Endothelial cell of umbilical vein (primary cell): Measurements from ENCODE around the gene GAS2L2. TPM values are rescaled to one million over a fixed set of nuclear protein-coding genes. Genes with fewer than 3 reads are reported as not detected.

Experiments used
- BruUV-seq: library from RNA; stranded (reverse); fragments of 400-500 nt; replicated peaks from 2 replicates; lab custom pipeline; 2021; lab: Mats Ljungman, UMichigan
- CTCF ChIA-PET: fragments of 300-600, 350-600 bp; sonication (Branson Sonifier 250); formaldehyde crosslinking; loops from one replicate; lab custom pipeline; 2021; ENCODE audit warnings: antibody characterized with exemption, inconsistent platforms; lab: Charles Lee
- POLR2A ChIA-PET: fragments of 300-600, 350-600 bp; sonication (Branson Sonifier 250); formaldehyde crosslinking; loops from one replicate; lab custom pipeline; 2021; ENCODE audit warnings: antibody characterized with exemption, inconsistent platforms; lab: Charles Lee
- DNase-seq: peaks from one replicate; pipeline ENCODE4 v3.0.0-alpha.2; 2011; ENCODE audit warnings: low read depth, low spot score
- FAIRE-seq: peaks from 2 replicates; lab custom pipeline; 2011; peaks lifted over from hg19 to GRCh38; lab: Jason Lieb, UNC
- H2AFZ ChIP-seq: 2 replicates; pipeline ENCODE4 v1.6.0; 2012; ENCODE audit warnings: low read depth, low read length, control low read depth, inconsistent platforms
- H3K27ac ChIP-seq: 2 replicates; pipeline ENCODE4 v1.5.1; 2011; ENCODE audit warnings: low read depth, mild to moderate bottlenecking, control low read depth, low read length, moderate library complexity; ENCODE audit not compliant: insufficient read depth
- H3K27me3 ChIP-seq, 2 experiments: 2 replicates each; pipeline versions ENCODE4 v1.6.0 to v1.6.1; 2011; ENCODE audit warnings: low read length in 2 of 2, mixed read lengths in 1 of 2; ENCODE audit not compliant: control insufficient read depth in 2 of 2, insufficient read depth in 2 of 2
- H3K36me3 ChIP-seq, 2 experiments: 2 replicates in 1 of 2; 3 replicates in 1 of 2; pipeline ENCODE4 v1.5.1; 2011; ENCODE audit warnings: low read length in 2 of 2, mild to moderate bottlenecking in 1 of 2, moderate library complexity in 1 of 2; ENCODE audit not compliant: control insufficient read depth in 2 of 2, insufficient read depth in 2 of 2; ENCODE audit errors: extremely low read depth in 1 of 2
- H3K4me1 ChIP-seq: 3 replicates; pipeline ENCODE4 v1.5.1; 2011; ENCODE audit warnings: mild to moderate bottlenecking, low read length; ENCODE audit not compliant: control insufficient read depth, insufficient read depth; ENCODE audit errors: extremely low read depth
- H3K4me2 ChIP-seq: 2 replicates; pipeline ENCODE4 v1.6.1; 2011; ENCODE audit warnings: low read length, control low read depth, mixed read lengths; ENCODE audit not compliant: insufficient read depth
- H3K4me3 ChIP-seq, 3 experiments: fragments of 200-600 bp in 1 of 3; sonication (generic), shearing (Covaris generic) in 1 of 3; replicated peaks in 1 of 3; 2 replicates each; pipeline ENCODE4 v1.5.1; 2011 to 2016; ENCODE audit warnings: control low read depth in 3 of 3, low read length in 3 of 3, mild to moderate bottlenecking in 2 of 3, inconsistent platforms in 1 of 3, low read depth in 1 of 3, moderate library complexity in 1 of 3; ENCODE audit not compliant: insufficient read depth in 1 of 3
- H3K79me2 ChIP-seq: 2 replicates; pipeline ENCODE4 v1.6.0; 2012; ENCODE audit warnings: low read length, inconsistent platforms; ENCODE audit not compliant: control insufficient read depth, insufficient read depth
- H3K9ac ChIP-seq: replicated peaks from 2 replicates; pipeline ENCODE3; 2011; ENCODE audit warnings: low read length, control low read depth; ENCODE audit not compliant: insufficient read depth; ENCODE audit errors: extremely low read depth
- H3K9me1 ChIP-seq: replicated peaks from 3 replicates; pipeline ENCODE4 v1.6.0; 2011; ENCODE audit warnings: mild to moderate bottlenecking, low read length; ENCODE audit not compliant: control insufficient read depth, insufficient read depth; ENCODE audit errors: extremely low read depth
- H3K9me3 ChIP-seq: replicated peaks from 2 replicates; pipeline ENCODE4 v1.5.1; 2012; ENCODE audit warnings: low read length, inconsistent platforms; ENCODE audit not compliant: control insufficient read depth, insufficient read depth
- H4K20me1 ChIP-seq: replicated peaks from 2 replicates; pipeline ENCODE3; 2011; ENCODE audit warnings: mild to moderate bottlenecking, low read length; ENCODE audit not compliant: control insufficient read depth, insufficient read depth; ENCODE audit errors: extremely low read depth
- CTCF ChIP-seq, 2 donors: IDR thresholded peaks; 1 replicate in 1 of 2; 2 replicates in 1 of 2; pipeline ENCODE4 v1.5.1; 2011; ENCODE audit warnings: low read length in 2 of 2, mild to moderate bottlenecking in 2 of 2, moderate library complexity in 2 of 2, control low read depth in 1 of 2, inconsistent platforms in 1 of 2, low read depth in 1 of 2; ENCODE audit not compliant: insufficient read depth in 1 of 2; ENCODE audit errors: extremely low read depth in 1 of 2
- EZH2 ChIP-seq: IDR thresholded peaks from 2 replicates; pipeline ENCODE4 v1.6.1; 2012; ENCODE audit warnings: borderline replicate concordance, low read depth, mild to moderate bottlenecking, moderate library complexity, low read length, inconsistent platforms; ENCODE audit not compliant: severe bottlenecking
- FOS ChIP-seq: IDR thresholded peaks from 2 replicates; pipeline ENCODE4 v1.6.1; 2011; ENCODE audit warnings: mild to moderate bottlenecking, low read length, moderate library complexity, borderline replicate concordance; ENCODE audit not compliant: insufficient read depth
- GATA2 ChIP-seq: IDR thresholded peaks from 2 replicates; pipeline ENCODE4 v1.7.0; 2011; ENCODE audit warnings: low read depth, mild to moderate bottlenecking, moderate library complexity, mixed read lengths, low read length; ENCODE audit not compliant: insufficient read length, insufficient read depth
- JUN ChIP-seq: IDR thresholded peaks from 2 replicates; pipeline ENCODE4 v1.6.1; 2011; ENCODE audit warnings: borderline replicate concordance, low read depth; ENCODE audit not compliant: insufficient read length, insufficient read depth
- MAX ChIP-seq: IDR thresholded peaks from 2 replicates; pipeline ENCODE4 v1.6.1; 2011; ENCODE audit not compliant: insufficient read depth, insufficient read length
- MYC ChIP-seq: IDR thresholded peaks from one replicate; pipeline ENCODE4 v1.6.1; 2011; ENCODE audit warnings: mild to moderate bottlenecking, low read depth, low read length
- POLR2A ChIP-seq: IDR thresholded peaks from 2 replicates; pipeline ENCODE4 v1.6.1; 2012; ENCODE audit warnings: low read depth, mild to moderate bottlenecking, control low read depth, low read length
- POLR2AphosphoS5 ChIP-seq: IDR thresholded peaks from 2 replicates; pipeline ENCODE4 v1.6.1; 2012; ENCODE audit warnings: low read depth, mild to moderate bottlenecking, control low read depth, low read length, moderate library complexity; ENCODE audit not compliant: insufficient read depth
- dilution Hi-C: fragments of 300-500 bp; cut with MboI; formaldehyde crosslinking; loops from one replicate; pipeline ENCODE4 v1.15.0; 2019; ENCODE audit warnings: low sequenced_read_pairs; ENCODE audit not compliant: extremely low pct_ligation_motif_present
- intact Hi-C: fragments of 100-400 bp; cut with micrococcal nuclease; formaldehyde crosslinking; loops from one replicate; pipeline ENCODE4 v1.10.0; 2022
- polyA plus RNA-seq, 4 experiments: library from polyadenylated mRNA; depleted of rRNA in 3 of 4; stranded (reverse) in 3 of 4; unstranded in 1 of 4; fragments of >200 nt; gene quantifications; 2 replicates each; pipeline versions ENCODE4 v1.2.1 to v1.2.3, GENCODE V29; 2011 to 2012; ENCODE audit warnings: missing spikeins in 1 of 4
- total RNA-seq: library from RNA; stranded (reverse); gene quantifications from 2 replicates; pipeline ENCODE4 v1.2.3, GENCODE V29; 2021

The GAS2L2 gene
- total and polyA plus RNA-seq, 2 donors (not counting 3 experiments of a cell fraction or from before 2014, with no cell fraction given) = not detected

GRCh38 chr17:35749560-35750412 lies 3.3 kb downstream of the GAS2L2 start:
- H3K27me3 ChIP-seq = peaks cover 27 to 28% of the 10 kb centered on the region in 2 experiments
- H3K79me2 ChIP-seq = no peaks in the 10 kb centered on the region
- no peaks in the 10 kb centered on the region for H3K9me1 ChIP-seq
- ChIA-PET CTCF (interaction anchor here (0.8 to 6.7 kb wide), 6 partner anchors 8 to 194 kb away, joined by 3 to 270 read pairs (median 3); partner anchors contain the start of gene C17orf50), POLR2A (no interaction called here)
- no peak overlapping the region for H3K4me2 ChIP-seq
- BruUV-seq = no TSS peak
- intact Hi-C loops = no loop called here
- dilution Hi-C loops = loop anchor here (25.0 kb wide), 1 partner anchor 137 kb away; no protein-coding TSS in a partner anchor
- H3K9me3 ChIP-seq = no peaks in the 10 kb centered on the region
- H2AFZ ChIP-seq = no peak overlapping the region
- no peaks in the 10 kb centered on the region for H4K20me1 ChIP-seq
- no peaks in the 10 kb centered on the region for H3K4me1 ChIP-seq
- H3K27ac ChIP-seq = no peak overlapping the region
- DNase-seq (no peak), FAIRE-seq (no peak)
- no peak overlapping the region for H3K4me3 ChIP-seq
- H3K9ac ChIP-seq = no peak overlapping the region
- H3K36me3 ChIP-seq = no peaks in the 10 kb centered on the region
- TF ChIP-seq EZH2 (peak; percentile 10), MYC (no peak)

- no peaks in the 10 kb centered on the region for H3K36me3 ChIP-seq
- dilution Hi-C loops = loop anchor here (25.0 kb wide), 1 partner anchor 137 kb away; no protein-coding TSS in a partner anchor
- H3K27me3 ChIP-seq = peaks cover 27 to 28% of the 10 kb centered on the region in 2 experiments
- H3K9me3 ChIP-seq = no peaks in the 10 kb centered on the region
- H3K9me1 ChIP-seq = no peaks in the 10 kb centered on the region
- TF ChIP-seq MAX (no peak), POLR2A (no peak), MYC (no peak), FOS (no peak), EZH2 (no peak), GATA2 (no peak), CTCF (IDR thresholded peaks at IDR 0.05; ENCODE audit: extremely low read depth in 1 of 2, insufficient read depth in 1 of 2, low read depth in 1 of 2, low read length in 2 of 2) (no peak), POLR2AphosphoS5 (no peak), JUN (no peak)
- DNase-seq (no peak), FAIRE-seq (no peak)
- intact Hi-C loops = no loop called here
- no TSS peak for BruUV-seq
- H2AFZ ChIP-seq = no peak overlapping the region
- ChIA-PET CTCF (interaction anchor here (0.8 to 6.7 kb wide), 5 partner anchors 8 to 135 kb away, joined by 3 to 270 read pairs (median 3); partner anchors contain the start of gene C17orf50), POLR2A (no interaction called here)
- H3K4me3 ChIP-seq = no peak overlapping the region
- H3K4me2 ChIP-seq = no peak overlapping the region
- no peaks in the 10 kb centered on the region for H3K4me1 ChIP-seq
- H3K79me2 ChIP-seq = no peaks in the 10 kb centered on the region
- H3K27ac ChIP-seq = no peak overlapping the region
- H3K9ac ChIP-seq = no peak overlapping the region
- H4K20me1 ChIP-seq = no peaks in the 10 kb centered on the region
Observed at GRCh38 chr17:35748979-35749378, 4.1 kb downstream of the GAS2L2 start.
